Esophagus (tissue), 2 donors: Measurements from ENCODE around the gene RABGAP1L. TPM values are rescaled to one million over a fixed set of nuclear protein-coding genes. Genes with fewer than 3 reads are reported as not detected.
"Not testable (repeated sequence)": the region's sequence is repeated elsewhere in the genome, so short reads cannot be mapped to it uniquely, and the experiment has no call there.

Experiments
- H3K27ac ChIP-seq, 2 donors: one replicate each; pipeline ENCODE4 v1.5.1; 2013; ENCODE audit warnings: low read depth in 2 of 2, mild to moderate bottlenecking in 2 of 2, inconsistent platforms in 1 of 2, low read length in 1 of 2, moderate library complexity in 1 of 2
- H3K27me3 ChIP-seq, 2 donors: one replicate each; pipeline ENCODE4 v1.6.1; 2013; ENCODE audit warnings: low read length in 2 of 2, control low read depth in 1 of 2, mild to moderate bottlenecking in 1 of 2; ENCODE audit not compliant: insufficient read depth in 2 of 2, control insufficient read depth in 1 of 2
- H3K36me3 ChIP-seq, 2 donors: one replicate each; pipeline ENCODE4 v1.6.1; 2013; ENCODE audit warnings: low read length in 1 of 2; ENCODE audit not compliant: control insufficient read depth in 2 of 2, insufficient read depth in 2 of 2
- H3K4me1 ChIP-seq, 2 donors: one replicate each; pipeline ENCODE4 v1.6.1; 2013; ENCODE audit warnings: low read length in 1 of 2; ENCODE audit not compliant: control insufficient read depth in 2 of 2, insufficient read depth in 2 of 2
- H3K4me3 ChIP-seq, 2 donors: one replicate each; pipeline ENCODE4 v1.5.1; 2013; ENCODE audit warnings: low read length in 2 of 2, mild to moderate bottlenecking in 2 of 2, low read depth in 1 of 2, moderate library complexity in 1 of 2
- H3K9me3 ChIP-seq, 2 donors: one replicate each; pipeline ENCODE4 v1.6.1; 2013; ENCODE audit warnings: mild to moderate bottlenecking in 2 of 2, low read depth in 1 of 2, low read length in 1 of 2, moderate library complexity in 1 of 2; ENCODE audit not compliant: control insufficient read depth in 2 of 2, insufficient read depth in 1 of 2
- WGBS, 2 donors: extraction: QIAGEN DNeasy Blood & Tissue Kit; methylation state at CpG; one replicate each; pipeline ENCODE4 v1.1.7; 2013; 5-methylcytosine and 5-hydroxymethylcytosine counted together
- polyA plus RNA-seq, 2 donors: library from polyadenylated mRNA; stranded (reverse); fragments of 200-250 nt; gene quantifications; one replicate each; pipeline ENCODE4 v1.2.3, GENCODE V29; 2013
- donor health status: healthy with polysubstance abuse.
- donor health status: Bipolar disorder and iron deficiency.

The RABGAP1L gene
- polyA plus RNA-seq, 2 donors, result 9.2 to 13.0 TPM

- Histone ChIP-seq H3K4me3 (no peak overlapping the region), H3K4me1 (peaks cover 0 to 2% of the 10 kb centered on the region in 2 donors), H3K27me3 (no peaks in the 10 kb centered on the region), H3K36me3 (no peaks in the 10 kb centered on the region), H3K9me3 (no peaks in the 10 kb centered on the region), H3K27ac (no peak overlapping the region)
- WGBS, 2 donors, result 77 to 93% methylated on average over 2 of the region's 2 CpGs
Observed at GRCh38 chr1:174164826-174165225, 5.5 kb downstream of the RABGAP1L start.

GRCh38 chr1:174165471-174166137 is 6.3 kb downstream of the RABGAP1L start:
- Histone ChIP-seq H3K4me1 (no peaks in the 10 kb centered on the region), H3K4me3 (no peak overlapping the region), H3K9me3 (no peaks in the 10 kb centered on the region), H3K27me3 (no peaks in the 10 kb centered on the region), H3K36me3 (no peaks in the 10 kb centered on the region), H3K27ac (peak overlapping the region in 1 of 2 donors; percentile 20)
- WGBS, 2 donors, result 50 to 68% methylated on average over 6 of the region's 6 CpGs

- Histone ChIP-seq H3K27me3 (no peaks in the 10 kb centered on the region), H3K4me3 (no peak overlapping the region), H3K9me3 (no peaks in the 10 kb centered on the region), H3K36me3 (no peaks in the 10 kb centered on the region), H3K4me1 (no peaks in the 10 kb centered on the region), H3K27ac (no peak overlapping the region)
- WGBS, 2 donors, result 73 to 76% methylated on average over 5 of the region's 5 CpGs
Observed at GRCh38 chr1:174166530-174167264, 7.4 kb downstream of the RABGAP1L start.

GRCh38 chr1:174167265-174167803 is 8.0 kb downstream of the RABGAP1L start:
- Histone ChIP-seq H3K27me3 (no peaks in the 10 kb centered on the region), H3K4me1 (no peaks in the 10 kb centered on the region), H3K4me3 (no peak overlapping the region), H3K9me3 (no peaks in the 10 kb centered on the region), H3K27ac (no peak overlapping the region), H3K36me3 (no peaks in the 10 kb centered on the region)
- 90 to 91% methylated on average over 2 of the region's 2 CpGs for WGBS, 2 donors

- Histone ChIP-seq H3K27me3 (no peaks in the 10 kb centered on the region), H3K36me3 (no peaks in the 10 kb centered on the region), H3K4me1 (no peaks in the 10 kb centered on the region), H3K27ac (no peak overlapping the region), H3K9me3 (no peaks in the 10 kb centered on the region), H3K4me3 (no peak overlapping the region)
- WGBS, 2 donors, result 57 to 83% methylated on average over 3 of the region's 3 CpGs
Observed at GRCh38 chr1:174169342-174169741, 10.0 kb downstream of the RABGAP1L start.

GRCh38 chr1:174171073-174171472 is 11.8 kb downstream of the RABGAP1L start:
- Histone ChIP-seq H3K27me3 (no peaks in the 10 kb centered on the region), H3K4me3 (no peak overlapping the region), H3K9me3 (no peaks in the 10 kb centered on the region), H3K36me3 (no peaks in the 10 kb centered on the region), H3K27ac (no peak overlapping the region), H3K4me1 (no peaks in the 10 kb centered on the region)
- WGBS, 2 donors, result 94 to 100% methylated on average over 1 of the region's 1 CpG

- 80 to 89% methylated on average over 6 of the region's 6 CpGs for WGBS, 2 donors
- Histone ChIP-seq H3K4me3 (no peak overlapping the region), H3K9me3 (no peaks in the 10 kb centered on the region), H3K27me3 (no peaks in the 10 kb centered on the region), H3K27ac (no peak overlapping the region), H3K4me1 (no peaks in the 10 kb centered on the region), H3K36me3 (no peaks in the 10 kb centered on the region)
Observed at GRCh38 chr1:174174461-174175329, 15.4 kb downstream of the RABGAP1L start.

- H3K9me3 ChIP-seq, H3K4me3 ChIP-seq, H3K36me3 ChIP-seq, H3K27me3 ChIP-seq, H3K27ac ChIP-seq, H3K4me1 ChIP-seq: not testable (repeated sequence)
- WGBS, 2 donors, result 86 to 89% methylated on average over 2 of the region's 2 CpGs
Observed at GRCh38 chr1:174178459-174178858, 19.1 kb downstream of the RABGAP1L start.

- WGBS, 2 donors, result 86 to 92% methylated on average over 4 of the region's 4 CpGs
- H3K9me3 ChIP-seq, result no peaks in the 10 kb centered on the region
- H3K27me3 ChIP-seq, result no peaks in the 10 kb centered on the region
- no peaks in the 10 kb centered on the region for H3K36me3 ChIP-seq
- H3K4me1 ChIP-seq, result no peaks in the 10 kb centered on the region
- no peak overlapping the region for H3K4me3 ChIP-seq
- no peak overlapping the region for H3K27ac ChIP-seq
Observed at GRCh38 chr1:174189428-174190062, 30.2 kb downstream of the RABGAP1L start.
